OCI-LY7 (cell line): ENCODE measurements around the gene TRPM3.

Experiments
- CTCF ChIP-seq: fragments of 200-600 bp; sonication (generic); conservative IDR thresholded peaks from 2 replicates; pipeline ENCODE4 v1.5.1; 2014; ENCODE audit warnings: mild to moderate bottlenecking, antibody characterized with exemption, low read length, moderate library complexity, mixed read lengths
- EZH2phosphoT487 ChIP-seq: fragments of 200-600 bp; sonication (generic); IDR thresholded peaks from 2 replicates; pipeline ENCODE4 v1.6.1; 2018; ENCODE audit warnings: low read depth, borderline replicate concordance, mild to moderate bottlenecking, mixed run types, antibody characterized with exemption, low read length, moderate library complexity, mixed read lengths

- TF ChIP-seq CTCF (no peak), EZH2phosphoT487 (no peak)
Observed at GRCh38 chr9:71025201-71025600, 96.2 kb downstream of the TRPM3 start.
